GM23338 (cell line): Measurements from ENCODE around the gene GLCE. TPM values are rescaled to one million over a fixed set of nuclear protein-coding genes. Genes with fewer than 3 reads are reported as not detected.

Experiments
- ATAC-seq: fragments of 200-7000 bp; cut with Tn5 transposase; 3 replicates; pipeline ENCODE4 v1.9.1; 2020
- DNase-seq: peaks from one replicate; pipeline ENCODE4 v3.0.0-alpha.2; 2015; ENCODE audit warnings: low spot score
- H2AFZ ChIP-seq: fragments of 200-600 bp; sonication (generic); 2 replicates; pipeline ENCODE4 v1.8.0; 2016; ENCODE audit warnings: antibody characterized with exemption, mild to moderate bottlenecking, moderate library complexity
- H3F3A ChIP-seq: fragments of 200-600 bp; sonication (generic); replicated peaks from 2 replicates; pipeline ENCODE4 v1.8.0; 2017; ENCODE audit warnings: antibody characterized with exemption, mixed run types, low read depth
- H3K27ac ChIP-seq: fragments of 200-600 bp; sonication (generic); 2 replicates; pipeline ENCODE4 v1.6.1; 2016; ENCODE audit warnings: low read depth
- H3K27me3 ChIP-seq: fragments of 200-600 bp; sonication (generic); 2 replicates; pipeline ENCODE4 v1.8.0; 2016; ENCODE audit warnings: mild to moderate bottlenecking, mixed run types, moderate library complexity; ENCODE audit not compliant: insufficient read depth
- H3K36me3 ChIP-seq: fragments of 200-600 bp; sonication (generic); 2 replicates; pipeline ENCODE4 v1.8.0; 2016; ENCODE audit warnings: mild to moderate bottlenecking; ENCODE audit not compliant: insufficient read depth
- H3K4me1 ChIP-seq: fragments of 200-600 bp; sonication (generic); 2 replicates; pipeline ENCODE4 v1.8.0; 2016; ENCODE audit warnings: mild to moderate bottlenecking, moderate library complexity; ENCODE audit not compliant: insufficient read depth
- H3K4me2 ChIP-seq: fragments of 200-600 bp; sonication (generic); 2 replicates; pipeline ENCODE4 v1.7.1; 2017; ENCODE audit warnings: mixed run types
- H3K4me3 ChIP-seq: fragments of 200-600 bp; sonication (generic); 2 replicates; pipeline ENCODE4 v1.6.1; 2016; ENCODE audit warnings: mixed run types
- H3K79me2 ChIP-seq: fragments of 200-600 bp; sonication (generic); replicated peaks from 2 replicates; pipeline ENCODE4 v1.8.0; 2017; ENCODE audit warnings: mild to moderate bottlenecking; ENCODE audit not compliant: insufficient read depth
- H3K9me2 ChIP-seq: fragments of 200-600 bp; sonication (generic); 2 replicates; pipeline ENCODE4 v1.8.0; 2017; ENCODE audit not compliant: insufficient read depth
- H4K20me1 ChIP-seq: fragments of 200-600 bp; sonication (generic); replicated peaks from 2 replicates; pipeline ENCODE4 v1.8.0; 2017; ENCODE audit warnings: mild to moderate bottlenecking; ENCODE audit not compliant: insufficient read depth
- H3K27ac Mint-ChIP-seq: 2 replicates; pipeline ENCODE4 v1.8.0; 2020; ENCODE audit warnings: inconsistent platforms, mild to moderate bottlenecking, moderate library complexity, mixed read lengths
- H3K27me3 Mint-ChIP-seq: 3 replicates; pipeline ENCODE4 v1.8.0; 2022; ENCODE audit warnings: low read depth, mild to moderate bottlenecking, moderate library complexity, mixed read lengths, inconsistent platforms; ENCODE audit not compliant: insufficient read depth, poor library complexity
- H3K36me3 Mint-ChIP-seq: 3 replicates; pipeline ENCODE4 v1.8.0; 2021; ENCODE audit warnings: low read depth, mild to moderate bottlenecking, inconsistent platforms, moderate library complexity, mixed read lengths
- H3K4me1 Mint-ChIP-seq: 3 replicates; pipeline ENCODE4 v1.8.0; 2020; ENCODE audit warnings: mild to moderate bottlenecking, inconsistent platforms, mixed read lengths
- H3K4me3 Mint-ChIP-seq: 3 replicates; pipeline ENCODE4 v1.8.0; 2021; ENCODE audit warnings: moderate library complexity, mild to moderate bottlenecking, inconsistent platforms, mixed read lengths
- H3K9me3 Mint-ChIP-seq: 3 replicates; pipeline ENCODE4 v1.8.0; 2020; ENCODE audit warnings: moderate library complexity, mild to moderate bottlenecking, inconsistent platforms, mixed read lengths
- ZNF331 ChIP-seq: fragments of 250-450 bp; sonication (Bioruptor Pico); IDR thresholded peaks from 2 replicates; pipeline ENCODE4 v1.5.0; 2020; ENCODE audit warnings: low read depth, mild to moderate bottlenecking, moderate library complexity
- polyA plus RNA-seq: library from polyadenylated mRNA; unstranded; fragments of >200 nt; fragmentation: Nextera tagmentation; extraction: Ambion mirVana; gene quantifications from 2 replicates; pipeline ENCODE4 v1.2.1, GENCODE V29; 2016
- total RNA-seq: library from RNA; depleted of rRNA; stranded (reverse); fragments of >200 nt; shearing (Covaris generic); gene quantifications from 2 replicates; pipeline ENCODE4 v1.2.3, GENCODE V29; 2014
- TF ChIP-seq, protein P1 (sequence below): fragments of 250-450 bp; sonication (Bioruptor Pico); IDR thresholded peaks from 2 replicates; pipeline ENCODE4 v1.5.0; 2020; ENCODE audit warnings: mild to moderate bottlenecking, moderate library complexity
- TF ChIP-seq, protein P2 (sequence below), 2 experiments: fragments of 200-600 bp in 1 of 2; sonication (generic) in 1 of 2; conservative IDR thresholded peaks; 2 replicates each; pipeline versions ENCODE4 v1.5.1 to v1.6.1; 2016 to 2017; ENCODE audit warnings: antibody characterized with exemption in 2 of 2, low read depth in 2 of 2, mild to moderate bottlenecking in 2 of 2, moderate library complexity in 1 of 2

The GLCE gene
- total and polyA plus RNA-seq, 2 experiments from 2014 or later, result 7.5 to 15.5 TPM

GRCh38 chr15:69135499-69135898 is 24.9 kb upstream of the GLCE start (continued):
- TF ChIP-seq, protein P1, sequence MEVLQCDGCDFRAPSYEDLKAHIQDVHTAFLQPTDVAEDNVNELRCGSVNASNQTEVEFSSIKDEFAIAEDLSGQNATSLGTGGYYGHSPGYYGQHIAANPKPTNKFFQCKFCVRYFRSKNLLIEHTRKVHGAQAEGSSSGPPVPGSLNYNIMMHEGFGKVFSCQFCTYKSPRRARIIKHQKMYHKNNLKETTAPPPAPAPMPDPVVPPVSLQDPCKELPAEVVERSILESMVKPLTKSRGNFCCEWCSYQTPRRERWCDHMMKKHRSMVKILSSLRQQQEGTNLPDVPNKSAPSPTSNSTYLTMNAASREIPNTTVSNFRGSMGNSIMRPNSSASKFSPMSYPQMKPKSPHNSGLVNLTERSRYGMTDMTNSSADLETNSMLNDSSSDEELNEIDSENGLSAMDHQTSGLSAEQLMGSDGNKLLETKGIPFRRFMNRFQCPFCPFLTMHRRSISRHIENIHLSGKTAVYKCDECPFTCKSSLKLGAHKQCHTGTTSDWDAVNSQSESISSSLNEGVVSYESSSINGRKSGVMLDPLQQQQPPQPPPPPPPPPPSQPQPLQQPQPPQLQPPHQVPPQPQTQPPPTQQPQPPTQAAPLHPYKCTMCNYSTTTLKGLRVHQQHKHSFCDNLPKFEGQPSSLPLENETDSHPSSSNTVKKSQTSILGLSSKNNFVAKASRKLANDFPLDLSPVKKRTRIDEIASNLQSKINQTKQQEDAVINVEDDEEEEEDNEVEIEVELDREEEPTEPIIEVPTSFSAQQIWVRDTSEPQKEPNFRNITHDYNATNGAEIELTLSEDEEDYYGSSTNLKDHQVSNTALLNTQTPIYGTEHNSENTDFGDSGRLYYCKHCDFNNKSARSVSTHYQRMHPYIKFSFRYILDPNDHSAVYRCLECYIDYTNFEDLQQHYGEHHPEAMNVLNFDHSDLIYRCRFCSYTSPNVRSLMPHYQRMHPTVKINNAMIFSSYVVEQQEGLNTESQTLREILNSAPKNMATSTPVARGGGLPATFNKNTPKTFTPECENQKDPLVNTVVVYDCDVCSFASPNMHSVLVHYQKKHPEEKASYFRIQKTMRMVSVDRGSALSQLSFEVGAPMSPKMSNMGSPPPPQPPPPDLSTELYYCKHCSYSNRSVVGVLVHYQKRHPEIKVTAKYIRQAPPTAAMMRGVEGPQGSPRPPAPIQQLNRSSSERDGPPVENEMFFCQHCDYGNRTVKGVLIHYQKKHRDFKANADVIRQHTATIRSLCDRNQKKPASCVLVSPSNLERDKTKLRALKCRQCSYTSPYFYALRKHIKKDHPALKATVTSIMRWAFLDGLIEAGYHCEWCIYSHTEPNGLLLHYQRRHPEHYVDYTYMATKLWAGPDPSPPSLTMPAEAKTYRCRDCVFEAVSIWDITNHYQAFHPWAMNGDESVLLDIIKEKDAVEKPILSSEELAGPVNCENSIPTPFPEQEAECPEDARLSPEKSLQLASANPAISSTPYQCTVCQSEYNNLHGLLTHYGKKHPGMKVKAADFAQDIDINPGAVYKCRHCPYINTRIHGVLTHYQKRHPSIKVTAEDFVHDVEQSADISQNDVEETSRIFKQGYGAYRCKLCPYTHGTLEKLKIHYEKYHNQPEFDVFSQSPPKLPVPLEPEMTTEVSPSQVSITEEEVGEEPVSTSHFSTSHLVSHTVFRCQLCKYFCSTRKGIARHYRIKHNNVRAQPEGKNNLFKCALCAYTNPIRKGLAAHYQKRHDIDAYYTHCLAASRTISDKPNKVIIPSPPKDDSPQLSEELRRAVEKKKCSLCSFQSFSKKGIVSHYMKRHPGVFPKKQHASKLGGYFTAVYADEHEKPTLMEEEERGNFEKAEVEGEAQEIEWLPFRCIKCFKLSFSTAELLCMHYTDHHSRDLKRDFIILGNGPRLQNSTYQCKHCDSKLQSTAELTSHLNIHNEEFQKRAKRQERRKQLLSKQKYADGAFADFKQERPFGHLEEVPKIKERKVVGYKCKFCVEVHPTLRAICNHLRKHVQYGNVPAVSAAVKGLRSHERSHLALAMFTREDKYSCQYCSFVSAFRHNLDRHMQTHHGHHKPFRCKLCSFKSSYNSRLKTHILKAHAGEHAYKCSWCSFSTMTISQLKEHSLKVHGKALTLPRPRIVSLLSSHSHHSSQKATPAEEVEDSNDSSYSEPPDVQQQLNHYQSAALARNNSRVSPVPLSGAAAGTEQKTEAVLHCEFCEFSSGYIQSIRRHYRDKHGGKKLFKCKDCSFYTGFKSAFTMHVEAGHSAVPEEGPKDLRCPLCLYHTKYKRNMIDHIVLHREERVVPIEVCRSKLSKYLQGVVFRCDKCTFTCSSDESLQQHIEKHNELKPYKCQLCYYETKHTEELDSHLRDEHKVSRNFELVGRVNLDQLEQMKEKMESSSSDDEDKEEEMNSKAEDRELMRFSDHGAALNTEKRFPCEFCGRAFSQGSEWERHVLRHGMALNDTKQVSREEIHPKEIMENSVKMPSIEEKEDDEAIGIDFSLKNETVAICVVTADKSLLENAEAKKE (CRISPR knock-in tag), result no peak

DNA sequence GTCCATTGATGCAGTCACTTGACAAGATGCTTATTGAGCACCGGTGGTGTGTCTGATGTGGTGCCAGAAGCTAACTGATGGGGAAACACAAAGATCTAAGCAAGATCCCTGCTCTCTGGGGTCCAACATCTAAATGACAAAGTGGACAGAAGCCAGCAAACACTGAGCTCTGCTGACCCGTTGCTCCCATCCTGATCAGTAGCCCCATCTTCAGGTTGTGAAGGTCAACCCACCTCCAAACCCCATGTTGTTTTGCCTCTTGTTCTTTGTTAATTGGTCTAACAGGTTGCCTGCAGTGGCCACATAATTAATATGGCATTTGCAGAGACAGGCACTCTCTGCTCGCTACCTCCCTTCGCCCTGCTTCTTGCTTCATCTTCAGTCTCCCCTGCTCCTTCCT is 21.5 kb upstream of the GLCE start:
- Histone ChIP-seq H3K4me3 (no peak overlapping the region), H3F3A (no peaks in the 10 kb centered on the region), H2AFZ (no peak overlapping the region), H3K4me2 (no peak overlapping the region), H3K9me2 (peaks cover 8% of the 10 kb centered on the region; the same call in 1 of the 2 replicates), H3K79me2 (no peaks in the 10 kb centered on the region), H3K27ac (no peak overlapping the region), H3K36me3 (no peaks in the 10 kb centered on the region), H4K20me1 (no peaks in the 10 kb centered on the region), H3K4me1 (no peaks in the 10 kb centered on the region), H3K27me3 (no peaks in the 10 kb centered on the region)
- TF ChIP-seq, protein P2, sequence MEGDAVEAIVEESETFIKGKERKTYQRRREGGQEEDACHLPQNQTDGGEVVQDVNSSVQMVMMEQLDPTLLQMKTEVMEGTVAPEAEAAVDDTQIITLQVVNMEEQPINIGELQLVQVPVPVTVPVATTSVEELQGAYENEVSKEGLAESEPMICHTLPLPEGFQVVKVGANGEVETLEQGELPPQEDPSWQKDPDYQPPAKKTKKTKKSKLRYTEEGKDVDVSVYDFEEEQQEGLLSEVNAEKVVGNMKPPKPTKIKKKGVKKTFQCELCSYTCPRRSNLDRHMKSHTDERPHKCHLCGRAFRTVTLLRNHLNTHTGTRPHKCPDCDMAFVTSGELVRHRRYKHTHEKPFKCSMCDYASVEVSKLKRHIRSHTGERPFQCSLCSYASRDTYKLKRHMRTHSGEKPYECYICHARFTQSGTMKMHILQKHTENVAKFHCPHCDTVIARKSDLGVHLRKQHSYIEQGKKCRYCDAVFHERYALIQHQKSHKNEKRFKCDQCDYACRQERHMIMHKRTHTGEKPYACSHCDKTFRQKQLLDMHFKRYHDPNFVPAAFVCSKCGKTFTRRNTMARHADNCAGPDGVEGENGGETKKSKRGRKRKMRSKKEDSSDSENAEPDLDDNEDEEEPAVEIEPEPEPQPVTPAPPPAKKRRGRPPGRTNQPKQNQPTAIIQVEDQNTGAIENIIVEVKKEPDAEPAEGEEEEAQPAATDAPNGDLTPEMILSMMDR (conservative IDR thresholded peaks at IDR 0.05; ENCODE audit: low read depth in 2 of 2), result peak in 1 of 2 experiments; percentile 50; a peak in 2 of 4 replicates
- TF ChIP-seq ZNF331 (CRISPR knock-in tag), result no peak
- H3K9me3 Mint-ChIP-seq, result no peaks in the 10 kb centered on the region
- H3K4me3 Mint-ChIP-seq, result no peak overlapping the region
- H3K27ac Mint-ChIP-seq, result no peak overlapping the region
- no peaks in the 10 kb centered on the region for H3K36me3 Mint-ChIP-seq
- DNase-seq (peak; percentile 4), ATAC-seq (peak; percentile 48)
- peaks cover 13% of the 10 kb centered on the region for H3K4me1 Mint-ChIP-seq
- peaks cover 6% of the 10 kb centered on the region for H3K27me3 Mint-ChIP-seq
